Measurements from ENCODE around the gene LRFN3. TPM values are rescaled to one million over a fixed set of nuclear protein-coding genes. Genes with fewer than 3 reads are reported as not detected.

The LRFN3 gene
- total and polyA plus RNA-seq, 10 of the 15 experiments (the other 5 are each of a cell fraction or from before 2014, with no cell fraction given), result 0.02 to 7.3 (median 2.0) TPM; not detected in 1

DNA sequence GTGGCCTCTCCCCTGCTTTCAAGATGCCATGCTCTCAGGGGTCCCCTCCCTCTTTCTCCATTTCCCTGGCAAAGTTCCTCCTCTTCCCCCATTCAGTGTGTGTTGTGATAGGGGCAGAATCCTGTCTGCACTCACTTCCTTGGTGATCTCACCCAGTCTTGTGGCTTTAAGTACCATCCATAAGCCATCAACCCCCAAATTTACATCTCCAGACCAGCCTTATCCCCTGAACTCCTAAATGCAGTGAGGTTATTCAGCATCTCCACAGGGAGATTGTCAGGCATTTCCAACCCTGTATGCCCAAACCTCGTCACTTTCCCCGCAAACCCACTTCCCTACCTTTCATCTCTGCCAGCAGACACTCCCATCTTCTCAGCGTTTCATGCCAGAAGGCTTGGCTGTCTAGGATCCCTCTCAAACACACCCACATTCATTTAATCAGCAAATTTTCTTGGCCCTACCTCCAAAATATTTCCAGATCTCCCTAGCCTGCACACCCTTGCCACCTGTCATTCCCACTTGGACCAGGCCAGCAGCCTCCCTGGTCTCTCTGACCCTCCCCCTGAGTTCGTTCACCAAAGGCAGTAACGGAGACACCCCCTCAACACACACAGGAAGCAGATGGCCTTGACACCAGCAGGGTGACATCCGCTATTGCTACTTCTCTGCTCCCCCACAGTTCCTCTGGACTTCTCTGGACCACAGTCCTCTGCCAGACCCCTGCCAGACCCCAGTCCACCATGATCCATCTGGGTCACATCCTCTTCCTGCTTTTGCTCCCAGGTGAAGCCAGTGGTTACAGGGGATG, 34.1 kb upstream of the LRFN3 start, which contains the start of gene HCST (continued):
- TF ChIP-seq, protein P1, sequence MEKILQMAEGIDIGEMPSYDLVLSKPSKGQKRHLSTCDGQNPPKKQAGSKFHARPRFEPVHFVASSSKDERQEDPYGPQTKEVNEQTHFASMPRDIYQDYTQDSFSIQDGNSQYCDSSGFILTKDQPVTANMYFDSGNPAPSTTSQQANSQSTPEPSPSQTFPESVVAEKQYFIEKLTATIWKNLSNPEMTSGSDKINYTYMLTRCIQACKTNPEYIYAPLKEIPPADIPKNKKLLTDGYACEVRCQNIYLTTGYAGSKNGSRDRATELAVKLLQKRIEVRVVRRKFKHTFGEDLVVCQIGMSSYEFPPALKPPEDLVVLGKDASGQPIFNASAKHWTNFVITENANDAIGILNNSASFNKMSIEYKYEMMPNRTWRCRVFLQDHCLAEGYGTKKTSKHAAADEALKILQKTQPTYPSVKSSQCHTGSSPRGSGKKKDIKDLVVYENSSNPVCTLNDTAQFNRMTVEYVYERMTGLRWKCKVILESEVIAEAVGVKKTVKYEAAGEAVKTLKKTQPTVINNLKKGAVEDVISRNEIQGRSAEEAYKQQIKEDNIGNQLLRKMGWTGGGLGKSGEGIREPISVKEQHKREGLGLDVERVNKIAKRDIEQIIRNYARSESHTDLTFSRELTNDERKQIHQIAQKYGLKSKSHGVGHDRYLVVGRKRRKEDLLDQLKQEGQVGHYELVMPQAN (conservative IDR thresholded peaks at IDR 0.05), result 0 out of 2 replicates have a peak, but pooled peaks have one; percentile 23
- TF ChIP-seq RCOR1 (conservative IDR thresholded peaks at IDR 0.05; ENCODE audit: low read depth, low read length) (no peak), NR2C2 (IDR thresholded peaks at IDR 0.05; ENCODE audit: borderline replicate concordance, control insufficient read depth, insufficient read length, low read depth) (no peak), SIX5 (IDR thresholded peaks at IDR 0.05; ENCODE audit: low read depth, low read length, severe bottlenecking) (no peak), IRF4 (IDR thresholded peaks at IDR 0.05; ENCODE audit: low read depth, low read length) (no peak), SMARCA5 (IDR thresholded peaks at IDR 0.05) (no peak), CBFB (IDR thresholded peaks at IDR 0.05; ENCODE audit: low read depth) (no peak), MEF2B (IDR thresholded peaks at IDR 0.05; ENCODE audit: partially characterized antibody, poor library complexity, severe bottlenecking) (no peak), POLR2AphosphoS2 (IDR thresholded peaks at IDR 0.05; ENCODE audit: low read depth, low read length) (0 out of 2 replicates have a peak, but pooled peaks have one; percentile 37), BRCA1 (IDR thresholded peaks at IDR 0.05; ENCODE audit: low read depth, low read length) (no peak), SP1 (IDR thresholded peaks at IDR 0.05; ENCODE audit: low read depth, low read length) (no peak), TCF3 (IDR thresholded peaks at IDR 0.05; ENCODE audit: borderline replicate concordance, insufficient read depth, low read depth, low read length) (0 out of 2 replicates have a peak, but pooled peaks have one; percentile 22), NRF1 (conservative IDR thresholded peaks at IDR 0.05; ENCODE audit: low read depth, low read length) (no peak), EED (IDR thresholded peaks at IDR 0.05; ENCODE audit: low read depth) (peak; percentile 31), EZH2 (IDR thresholded peaks at IDR 0.05; ENCODE audit: borderline replicate concordance, control insufficient read depth, low read depth, low read length) (no peak)
- TF ChIP-seq, protein P2, sequence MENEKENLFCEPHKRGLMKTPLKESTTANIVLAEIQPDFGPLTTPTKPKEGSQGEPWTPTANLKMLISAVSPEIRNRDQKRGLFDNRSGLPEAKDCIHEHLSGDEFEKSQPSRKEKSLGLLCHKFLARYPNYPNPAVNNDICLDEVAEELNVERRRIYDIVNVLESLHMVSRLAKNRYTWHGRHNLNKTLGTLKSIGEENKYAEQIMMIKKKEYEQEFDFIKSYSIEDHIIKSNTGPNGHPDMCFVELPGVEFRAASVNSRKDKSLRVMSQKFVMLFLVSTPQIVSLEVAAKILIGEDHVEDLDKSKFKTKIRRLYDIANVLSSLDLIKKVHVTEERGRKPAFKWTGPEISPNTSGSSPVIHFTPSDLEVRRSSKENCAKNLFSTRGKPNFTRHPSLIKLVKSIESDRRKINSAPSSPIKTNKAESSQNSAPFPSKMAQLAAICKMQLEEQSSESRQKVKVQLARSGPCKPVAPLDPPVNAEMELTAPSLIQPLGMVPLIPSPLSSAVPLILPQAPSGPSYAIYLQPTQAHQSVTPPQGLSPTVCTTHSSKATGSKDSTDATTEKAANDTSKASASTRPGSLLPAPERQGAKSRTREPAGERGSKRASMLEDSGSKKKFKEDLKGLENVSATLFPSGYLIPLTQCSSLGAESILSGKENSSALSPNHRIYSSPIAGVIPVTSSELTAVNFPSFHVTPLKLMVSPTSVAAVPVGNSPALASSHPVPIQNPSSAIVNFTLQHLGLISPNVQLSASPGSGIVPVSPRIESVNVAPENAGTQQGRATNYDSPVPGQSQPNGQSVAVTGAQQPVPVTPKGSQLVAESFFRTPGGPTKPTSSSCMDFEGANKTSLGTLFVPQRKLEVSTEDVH (IDR thresholded peaks at IDR 0.05; ENCODE audit: low read depth, partially characterized antibody), result no peak
- TF ChIP-seq, protein P3, sequence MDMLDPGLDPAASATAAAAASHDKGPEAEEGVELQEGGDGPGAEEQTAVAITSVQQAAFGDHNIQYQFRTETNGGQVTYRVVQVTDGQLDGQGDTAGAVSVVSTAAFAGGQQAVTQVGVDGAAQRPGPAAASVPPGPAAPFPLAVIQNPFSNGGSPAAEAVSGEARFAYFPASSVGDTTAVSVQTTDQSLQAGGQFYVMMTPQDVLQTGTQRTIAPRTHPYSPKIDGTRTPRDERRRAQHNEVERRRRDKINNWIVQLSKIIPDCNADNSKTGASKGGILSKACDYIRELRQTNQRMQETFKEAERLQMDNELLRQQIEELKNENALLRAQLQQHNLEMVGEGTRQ (IDR thresholded peaks at IDR 0.05; ENCODE audit: borderline replicate concordance, low read depth, low read length), result no peak
- TF ChIP-seq, protein P4, sequence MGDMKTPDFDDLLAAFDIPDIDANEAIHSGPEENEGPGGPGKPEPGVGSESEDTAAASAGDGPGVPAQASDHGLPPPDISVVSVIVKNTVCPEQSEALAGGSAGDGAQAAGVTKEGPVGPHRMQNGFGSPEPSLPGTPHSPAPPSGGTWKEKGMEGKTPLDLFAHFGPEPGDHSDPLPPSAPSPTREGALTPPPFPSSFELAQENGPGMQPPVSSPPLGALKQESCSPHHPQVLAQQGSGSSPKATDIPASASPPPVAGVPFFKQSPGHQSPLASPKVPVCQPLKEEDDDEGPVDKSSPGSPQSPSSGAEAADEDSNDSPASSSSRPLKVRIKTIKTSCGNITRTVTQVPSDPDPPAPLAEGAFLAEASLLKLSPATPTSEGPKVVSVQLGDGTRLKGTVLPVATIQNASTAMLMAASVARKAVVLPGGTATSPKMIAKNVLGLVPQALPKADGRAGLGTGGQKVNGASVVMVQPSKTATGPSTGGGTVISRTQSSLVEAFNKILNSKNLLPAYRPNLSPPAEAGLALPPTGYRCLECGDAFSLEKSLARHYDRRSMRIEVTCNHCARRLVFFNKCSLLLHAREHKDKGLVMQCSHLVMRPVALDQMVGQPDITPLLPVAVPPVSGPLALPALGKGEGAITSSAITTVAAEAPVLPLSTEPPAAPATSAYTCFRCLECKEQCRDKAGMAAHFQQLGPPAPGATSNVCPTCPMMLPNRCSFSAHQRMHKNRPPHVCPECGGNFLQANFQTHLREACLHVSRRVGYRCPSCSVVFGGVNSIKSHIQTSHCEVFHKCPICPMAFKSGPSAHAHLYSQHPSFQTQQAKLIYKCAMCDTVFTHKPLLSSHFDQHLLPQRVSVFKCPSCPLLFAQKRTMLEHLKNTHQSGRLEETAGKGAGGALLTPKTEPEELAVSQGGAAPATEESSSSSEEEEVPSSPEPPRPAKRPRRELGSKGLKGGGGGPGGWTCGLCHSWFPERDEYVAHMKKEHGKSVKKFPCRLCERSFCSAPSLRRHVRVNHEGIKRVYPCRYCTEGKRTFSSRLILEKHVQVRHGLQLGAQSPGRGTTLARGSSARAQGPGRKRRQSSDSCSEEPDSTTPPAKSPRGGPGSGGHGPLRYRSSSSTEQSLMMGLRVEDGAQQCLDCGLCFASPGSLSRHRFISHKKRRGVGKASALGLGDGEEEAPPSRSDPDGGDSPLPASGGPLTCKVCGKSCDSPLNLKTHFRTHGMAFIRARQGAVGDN (IDR thresholded peaks at IDR 0.05), result peak; percentile 85

Data from GM12878 (cell line).